Measurements from ENCODE around the gene HAVCR1.

GRCh38 chr5:157006262-157006661 is 52.7 kb downstream of the HAVCR1 start:
- TF ChIP-seq SUZ12 (IDR thresholded peaks at IDR 0.05; ENCODE audit: extremely low read depth, insufficient read depth, insufficient read length), result no peak
- TF ChIP-seq YY1 (IDR thresholded peaks at IDR 0.05; ENCODE audit: insufficient read depth, insufficient read length), result no peak

Data from NT2/D1 (cell line).